Suprapubic skin (tissue), 4 donors: ENCODE data around the gene P4HA1.

ENCODE experiments used
- EP300 ChIP-seq: sonication (generic); formaldehyde crosslinking; IDR thresholded peaks from one replicate; pipeline ENCODE4 v1.6.1; 2017; ENCODE audit warnings: antibody characterized with exemption
- POLR2AphosphoS5 ChIP-seq, 3 donors: sonication (generic); formaldehyde crosslinking; IDR thresholded peaks; one replicate each; pipeline ENCODE4 v1.6.1; 2017; ENCODE audit warnings: antibody characterized with exemption in 3 of 3
- TF ChIP-seq, protein P1 (sequence below), 2 donors: fragments of 200-600 bp in 1 of 2; fragments of 450-650 bp in 1 of 2; sonication (generic) in 1 of 2; IDR thresholded peaks; one replicate each; pipeline ENCODE4 v1.5.1; 2016 to 2019; ENCODE audit warnings: antibody characterized with exemption in 2 of 2, mild to moderate bottlenecking in 1 of 2, moderate library complexity in 1 of 2

DNA sequence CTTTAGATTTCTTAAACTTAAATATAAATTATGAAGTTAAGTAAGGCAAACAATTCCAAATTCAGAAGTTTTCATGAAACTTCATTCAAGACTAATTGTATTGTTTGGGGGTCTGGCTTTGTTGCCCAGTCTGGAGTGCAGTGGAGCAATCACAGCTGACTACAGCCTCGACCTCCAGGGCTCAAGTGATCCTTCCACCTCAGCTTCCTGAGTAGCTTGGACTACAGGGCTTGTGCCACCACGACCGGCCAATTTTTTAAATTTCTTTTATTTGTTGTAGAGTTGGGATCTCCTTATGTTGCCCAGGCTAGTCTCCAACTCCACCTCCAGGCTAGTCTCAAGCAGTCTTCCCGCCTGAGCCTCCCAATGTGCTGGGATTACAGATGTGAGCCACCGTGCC is 12.5 kb downstream of the P4HA1 start:
- TF ChIP-seq EP300 (no peak), POLR2AphosphoS5 (IDR thresholded peaks at IDR 0.05) (no peak)
- TF ChIP-seq, protein P1, sequence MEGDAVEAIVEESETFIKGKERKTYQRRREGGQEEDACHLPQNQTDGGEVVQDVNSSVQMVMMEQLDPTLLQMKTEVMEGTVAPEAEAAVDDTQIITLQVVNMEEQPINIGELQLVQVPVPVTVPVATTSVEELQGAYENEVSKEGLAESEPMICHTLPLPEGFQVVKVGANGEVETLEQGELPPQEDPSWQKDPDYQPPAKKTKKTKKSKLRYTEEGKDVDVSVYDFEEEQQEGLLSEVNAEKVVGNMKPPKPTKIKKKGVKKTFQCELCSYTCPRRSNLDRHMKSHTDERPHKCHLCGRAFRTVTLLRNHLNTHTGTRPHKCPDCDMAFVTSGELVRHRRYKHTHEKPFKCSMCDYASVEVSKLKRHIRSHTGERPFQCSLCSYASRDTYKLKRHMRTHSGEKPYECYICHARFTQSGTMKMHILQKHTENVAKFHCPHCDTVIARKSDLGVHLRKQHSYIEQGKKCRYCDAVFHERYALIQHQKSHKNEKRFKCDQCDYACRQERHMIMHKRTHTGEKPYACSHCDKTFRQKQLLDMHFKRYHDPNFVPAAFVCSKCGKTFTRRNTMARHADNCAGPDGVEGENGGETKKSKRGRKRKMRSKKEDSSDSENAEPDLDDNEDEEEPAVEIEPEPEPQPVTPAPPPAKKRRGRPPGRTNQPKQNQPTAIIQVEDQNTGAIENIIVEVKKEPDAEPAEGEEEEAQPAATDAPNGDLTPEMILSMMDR (IDR thresholded peaks at IDR 0.05) = no peak
